ENCODE measurements around the gene GMFB.

GMFB gene

GRCh38 chr14:54483846-54484245 lies 4.9 kb downstream of the GMFB start:
- no peak for DNase-seq (ENCODE audit: extremely low read depth, low read depth)
- no peak for TF ChIP-seq CTCF (IDR thresholded peaks at IDR 0.05; ENCODE audit: low read depth, low read length)

GRCh38 chr14:54483073-54483745 lies 5.6 kb downstream of the GMFB start:
- no peak for DNase-seq (ENCODE audit: extremely low read depth, low read depth)
- TF ChIP-seq CTCF (IDR thresholded peaks at IDR 0.05; ENCODE audit: low read depth, low read length), result no peak

- no peak for TF ChIP-seq CTCF (IDR thresholded peaks at IDR 0.05; ENCODE audit: low read depth, low read length)
- no peak for DNase-seq (ENCODE audit: extremely low read depth, low read depth)
Measured at GRCh38 chr14:54481695-54482094, 7.1 kb downstream of the GMFB start.

- no peak for DNase-seq (ENCODE audit: extremely low read depth, low read depth)
- TF ChIP-seq CTCF (IDR thresholded peaks at IDR 0.05; ENCODE audit: low read depth, low read length), result no peak
Measured at GRCh38 chr14:54480830-54481562, 7.8 kb downstream of the GMFB start.

- no peak for TF ChIP-seq CTCF (IDR thresholded peaks at IDR 0.05; ENCODE audit: low read depth, low read length)
- no peak for DNase-seq (ENCODE audit: extremely low read depth, low read depth)
Measured at GRCh38 chr14:54478636-54479215, 10.1 kb downstream of the GMFB start.

GRCh38 chr14:54475911-54476310 lies 12.9 kb downstream of the GMFB start:
- TF ChIP-seq CTCF (IDR thresholded peaks at IDR 0.05; ENCODE audit: low read depth, low read length), result no peak
- DNase-seq (ENCODE audit: extremely low read depth, low read depth), result no peak

Measured in AG09319 (cell line).